ENCODE data around the gene OAF.

GRCh38 chr11:120197251-120197891 is 13.5 kb upstream of the OAF start:
- TF ChIP-seq CTCF (IDR thresholded peaks at IDR 0.05; ENCODE audit: low read depth, low read length, missing input control) (no peak), ATF3 (IDR thresholded peaks at IDR 0.05) (no peak), HNF4G (IDR thresholded peaks at IDR 0.05) (no peak), REST (IDR thresholded peaks at IDR 0.05) (no peak), ZBTB33 (IDR thresholded peaks at IDR 0.05) (no peak), JUND (IDR thresholded peaks at IDR 0.05) (no peak), TAF1 (conservative IDR thresholded peaks at IDR 0.05) (no peak)
- TF ChIP-seq, protein P1, sequence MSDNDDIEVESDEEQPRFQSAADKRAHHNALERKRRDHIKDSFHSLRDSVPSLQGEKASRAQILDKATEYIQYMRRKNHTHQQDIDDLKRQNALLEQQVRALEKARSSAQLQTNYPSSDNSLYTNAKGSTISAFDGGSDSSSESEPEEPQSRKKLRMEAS (IDR thresholded peaks at IDR 0.05): no peak
